PFSK-1 (cell line): ENCODE results near the gene MRPL27.

ENCODE experiments used
- REST ChIP-seq, 2 experiments: IDR thresholded peaks; 2 replicates each; pipeline versions ENCODE4 v1.6.1 to v1.8.0; 2011 to 2012; ENCODE audit warnings: low read depth in 2 of 2, low read length in 2 of 2, control low read depth in 1 of 2, inconsistent platforms in 1 of 2, mild to moderate bottlenecking in 1 of 2, moderate library complexity in 1 of 2; ENCODE audit not compliant: insufficient read depth in 1 of 2
- TAF1 ChIP-seq: IDR thresholded peaks from 2 replicates; pipeline ENCODE4 v1.6.1; 2012; ENCODE audit warnings: low read length, control low read depth, borderline replicate concordance; ENCODE audit not compliant: insufficient read depth

- TF ChIP-seq TAF1 (no peak), REST (IDR thresholded peaks at IDR 0.05; ENCODE audit: insufficient read depth in 1 of 2, low read depth in 2 of 2, low read length in 2 of 2) (no peak)
Measured at GRCh38 chr17:50394711-50395110, 21.7 kb upstream of the MRPL27 start.
